CD4-positive, alpha-beta T cell (primary cell): ENCODE measurements around the gene TAF6L. TPM values are rescaled to one million over a fixed set of nuclear protein-coding genes. Genes with fewer than 3 reads are reported as not detected.
"Not testable (repeated sequence)": the region's sequence is repeated elsewhere in the genome, so short reads cannot be mapped to it uniquely, and the experiment has no call there.

Experiments
- ATAC-seq: fragments of 200-7000 bp; cut with Tn5 transposase; one replicate; pipeline ENCODE4 v1.10.0; 2022; ENCODE audit warnings: mild to moderate bottlenecking; ENCODE audit not compliant: poor library complexity
- CTCF ChIA-PET: fragments of 350-600 bp; sonication (Branson Sonifier 250); formaldehyde crosslinking; loops from one replicate; lab custom pipeline; 2021; ENCODE audit warnings: antibody characterized with exemption, inconsistent platforms; lab: Charles Lee
- POLR2A ChIA-PET: fragments of 350-600 bp; sonication (Branson Sonifier 250); formaldehyde crosslinking; loops from one replicate; lab custom pipeline; 2021; ENCODE audit warnings: antibody characterized with exemption, inconsistent platforms; lab: Charles Lee
- DNase-seq, 14 experiments: peaks; one replicate each; pipeline ENCODE4 v3.0.0-alpha.2; 2013 to 2020; ENCODE audit warnings: mixed read lengths in 2 of 14
- H3K27ac ChIP-seq, 2 donors: one replicate each; pipeline versions ENCODE4 v1.5.1 to v1.7.0; 2013; ENCODE audit warnings: low read length in 2 of 2, low read depth in 1 of 2, mild to moderate bottlenecking in 1 of 2
- H3K27me3 ChIP-seq, 2 experiments: 1 replicate in 1 of 2; 2 replicates in 1 of 2; pipeline versions ENCODE4 v1.6.1 to v1.7.0; 2013; ENCODE audit warnings: low read length in 2 of 2, control low read depth in 1 of 2, mild to moderate bottlenecking in 1 of 2, moderate library complexity in 1 of 2; ENCODE audit not compliant: insufficient read depth in 2 of 2, control insufficient read depth in 1 of 2
- H3K36me3 ChIP-seq: one replicate; pipeline ENCODE4 v1.6.1; 2013; ENCODE audit warnings: low read length, control low read depth; ENCODE audit not compliant: insufficient read depth
- H3K4me1 ChIP-seq: one replicate; pipeline ENCODE4 v1.6.1; 2013; ENCODE audit warnings: low read length, control low read depth; ENCODE audit not compliant: insufficient read depth
- H3K4me3 ChIP-seq: one replicate; pipeline ENCODE4 v1.5.1; 2013; ENCODE audit warnings: mild to moderate bottlenecking, low read length, moderate library complexity
- H3K9me3 ChIP-seq, 2 experiments: 1 replicate in 1 of 2; 2 replicates in 1 of 2; pipeline versions ENCODE4 v1.6.1 to v1.7.0; 2013; ENCODE audit warnings: low read length in 2 of 2, mild to moderate bottlenecking in 2 of 2, control low read depth in 1 of 2, moderate library complexity in 1 of 2; ENCODE audit not compliant: control insufficient read depth in 1 of 2, insufficient read depth in 1 of 2
- H3K27ac Mint-ChIP-seq: one replicate; pipeline ENCODE4 v1.8.0; 2020; ENCODE audit warnings: mixed read lengths
- H3K27me3 Mint-ChIP-seq: one replicate; pipeline ENCODE4 v1.8.0; 2021; ENCODE audit warnings: mixed read lengths
- H3K36me3 Mint-ChIP-seq: one replicate; pipeline ENCODE4 v1.8.0; 2021; ENCODE audit warnings: low read depth, mixed read lengths
- H3K4me1 Mint-ChIP-seq: one replicate; pipeline ENCODE4 v1.8.0; 2021; ENCODE audit warnings: low read depth, mixed read lengths
- H3K4me3 Mint-ChIP-seq: one replicate; pipeline ENCODE4 v1.8.0; 2020; ENCODE audit warnings: mild to moderate bottlenecking, mixed read lengths
- H3K9me3 Mint-ChIP-seq: one replicate; pipeline ENCODE4 v1.8.0; 2020; ENCODE audit warnings: mixed read lengths
- intact Hi-C, 2 experiments: fragments of 100-400 bp; cut with DNase I in 1 of 2; cut with micrococcal nuclease in 1 of 2; formaldehyde crosslinking; loops; one replicate each; pipeline versions ENCODE4 v1.15.1 to v1.9.0; 2023 to 2025; cut with DNase I, micrococcal nuclease
- total RNA-seq, 174 experiments: library from RNA in 2 of 174; stranded (reverse) in 2 of 174; gene quantifications; one replicate each; pipeline ENCODE4 v1.2.3 and lab custom pipeline; 2021 to 2026
- TF ChIP-seq, protein P1 (sequence below): fragments of 200-600 bp; IDR thresholded peaks from one replicate; pipeline ENCODE4 v1.8.0; 2022; ENCODE audit warnings: antibody characterized with exemption, mild to moderate bottlenecking

Gene TAF6L
- total RNA-seq, 2 experiments from 2014 or later = 11.5 to 11.8 TPM

- Histone ChIP-seq H3K27me3 (no peaks in the 10 kb centered on the region), H3K4me1 (peaks cover 32% of the 10 kb centered on the region), H3K9me3 (no peaks in the 10 kb centered on the region), H3K36me3 (peaks cover 6% of the 10 kb centered on the region), H3K27ac (no peak overlapping the region), H3K4me3 (no peak overlapping the region)
- TF ChIP-seq, protein P1, sequence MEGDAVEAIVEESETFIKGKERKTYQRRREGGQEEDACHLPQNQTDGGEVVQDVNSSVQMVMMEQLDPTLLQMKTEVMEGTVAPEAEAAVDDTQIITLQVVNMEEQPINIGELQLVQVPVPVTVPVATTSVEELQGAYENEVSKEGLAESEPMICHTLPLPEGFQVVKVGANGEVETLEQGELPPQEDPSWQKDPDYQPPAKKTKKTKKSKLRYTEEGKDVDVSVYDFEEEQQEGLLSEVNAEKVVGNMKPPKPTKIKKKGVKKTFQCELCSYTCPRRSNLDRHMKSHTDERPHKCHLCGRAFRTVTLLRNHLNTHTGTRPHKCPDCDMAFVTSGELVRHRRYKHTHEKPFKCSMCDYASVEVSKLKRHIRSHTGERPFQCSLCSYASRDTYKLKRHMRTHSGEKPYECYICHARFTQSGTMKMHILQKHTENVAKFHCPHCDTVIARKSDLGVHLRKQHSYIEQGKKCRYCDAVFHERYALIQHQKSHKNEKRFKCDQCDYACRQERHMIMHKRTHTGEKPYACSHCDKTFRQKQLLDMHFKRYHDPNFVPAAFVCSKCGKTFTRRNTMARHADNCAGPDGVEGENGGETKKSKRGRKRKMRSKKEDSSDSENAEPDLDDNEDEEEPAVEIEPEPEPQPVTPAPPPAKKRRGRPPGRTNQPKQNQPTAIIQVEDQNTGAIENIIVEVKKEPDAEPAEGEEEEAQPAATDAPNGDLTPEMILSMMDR = no peak
- DNase-seq (no peak), ATAC-seq (no peak)
- Mint-ChIP-seq H3K4me1 (peaks cover 32% of the 10 kb centered on the region), H3K9me3 (no peaks in the 10 kb centered on the region), H3K27ac (no peak overlapping the region), H3K36me3 (peaks cover 23% of the 10 kb centered on the region), H3K4me3 (no peak overlapping the region), H3K27me3 (no peaks in the 10 kb centered on the region)
- POLR2A ChIA-PET = interaction anchor here (0.9 kb wide), 1 partner anchor 29 kb away, joined by 3 read pairs; the partner anchor contains the start of gene TMEM179B
- CTCF ChIA-PET = interaction anchor here (5.5 kb wide), 1 partner anchor 28 kb away, joined by 30 read pairs; the partner anchor contains the start of gene TMEM179B
- intact Hi-C loops = no loop called here
These were observed 13.1 kb upstream of the TAF6L start for GRCh38 chr11:62757846-62758788.

DNA sequence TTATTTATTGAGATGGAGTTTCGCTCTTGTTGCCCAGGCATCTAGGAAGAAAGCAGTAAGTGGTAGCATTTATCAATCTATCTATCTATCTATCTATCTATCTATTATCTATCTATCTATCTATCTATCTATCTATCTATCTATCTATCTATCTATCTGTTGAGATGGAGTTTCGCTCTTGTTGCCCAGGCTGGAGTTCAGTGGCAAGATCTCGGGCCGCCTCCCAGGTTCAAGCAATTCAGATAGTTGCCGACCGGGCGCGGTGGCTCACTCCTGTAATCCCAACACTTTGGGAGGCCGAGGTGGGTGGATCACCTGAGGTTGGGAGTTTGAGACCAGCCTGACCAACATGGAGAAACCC is 10.3 kb upstream of the TAF6L start:
- intact Hi-C loops = loop anchor here in 1 of 2 experiments (1.0 to 10.0 kb wide), 2 partner anchors 8 to 156 kb away; partner anchors contain the start of gene MTA2
- Mint-ChIP-seq H3K36me3 (peaks cover 21% of the 10 kb centered on the region), H3K4me3 (peak overlapping the region; percentile 99), H3K4me1 (peaks cover 19% of the 10 kb centered on the region), H3K27ac (peak overlapping the region; percentile 95)
- Histone ChIP-seq H3K4me3 (peak overlapping the region; percentile 97), H3K4me1 (peaks cover 29% of the 10 kb centered on the region), H3K36me3 (peaks cover 17% of the 10 kb centered on the region)
- H3K27ac ChIP-seq, H3K27me3 Mint-ChIP-seq, ATAC-seq, DNase-seq, H3K27me3 ChIP-seq, H3K9me3 ChIP-seq, H3K9me3 Mint-ChIP-seq: not testable (repeated sequence)
- CTCF ChIA-PET = interaction anchor here (1.3 to 5.5 kb wide), 3 partner anchors 10 to 32 kb away, joined by 3 to 30 read pairs (median 4); partner anchors contain the start of genes TAF6L and TMEM179B
- POLR2A ChIA-PET = interaction anchor here (0.6 to 3.9 kb wide), 24 partner anchors 9 to 187 kb away, joined by 3 to 61 read pairs (median 8); partner anchors contain the start of genes EEF1G, HNRNPUL2, LBHD1 and MTA2

- ChIA-PET POLR2A (interaction anchor here (0.5 to 7.1 kb wide), 18 partner anchors 9 to 214 kb away, joined by 3 to 61 read pairs (median 7); partner anchors contain the start of genes C11orf98, CSKMT, HNRNPUL2 and MTA2), CTCF (interaction anchor here (1.2 to 8.8 kb wide), 5 partner anchors 9 to 110 kb away, joined by 3 to 81 read pairs (median 6); partner anchors contain the start of genes POLR2G, SLC3A2, TMEM179B and ZBTB3)
- peak; percentile 3 for ATAC-seq
- Histone ChIP-seq H3K4me1 (peaks cover 27% of the 10 kb centered on the region), H3K27me3 (no peaks in the 10 kb centered on the region), H3K36me3 (peaks cover 19% of the 10 kb centered on the region), H3K9me3 (no peaks in the 10 kb centered on the region), H3K4me3 (peak overlapping the region; percentile 76), H3K27ac (peak overlapping the region; percentile 79 to 88)
- TF ChIP-seq, protein P1 = no peak
- Mint-ChIP-seq H3K4me3 (peak overlapping the region; percentile 97), H3K27ac (peak overlapping the region; percentile 97), H3K9me3 (no peaks in the 10 kb centered on the region), H3K4me1 (peaks cover 24% of the 10 kb centered on the region), H3K27me3 (no peaks in the 10 kb centered on the region), H3K36me3 (peaks cover 45% of the 10 kb centered on the region)
- no peak for DNase-seq
- intact Hi-C loops = loop anchor here (1.0 to 5.0 kb wide), 5 partner anchors 16 to 112 kb away; partner anchors contain the start of genes TTC9C (in 2 of the 2), HNRNPUL2 (in 1 of the 2), SLC3A2 (in 1 of the 2) and TMEM179B (in 1 of the 2)
These were observed 435 bp upstream of the TAF6L start for GRCh38 chr11:62770778-62771143.
